ENCODE results near the gene MATN4. TPM values are rescaled to one million over a fixed set of nuclear protein-coding genes. Genes with fewer than 3 reads are reported as not detected.

The MATN4 gene
- total and polyA plus RNA-seq, 12 donors: 0.06 to 0.37 (median 0.16) TPM; not detected in 8

DNA sequence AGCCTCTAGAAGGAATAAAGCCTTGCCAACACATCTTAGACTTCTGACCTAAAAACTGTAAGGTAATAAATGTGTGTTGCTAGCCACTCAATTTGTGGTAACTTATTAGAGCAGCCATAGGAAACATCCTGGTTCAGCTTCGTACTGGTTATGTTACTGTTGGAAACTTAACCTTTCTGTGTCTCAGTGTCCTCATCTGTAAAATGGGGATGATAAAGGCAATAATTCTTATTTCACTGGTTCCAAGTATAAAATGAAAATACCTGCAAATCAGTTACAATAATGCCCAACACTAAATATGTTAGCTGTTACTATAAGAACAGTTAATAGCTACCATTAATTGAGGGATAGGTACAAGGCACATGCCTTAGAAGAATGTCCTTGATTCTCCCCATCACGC is 15.8 kb downstream of the MATN4 start:
- peaks cover 0 to 9% of the 10 kb centered on the region in 2 donors for H3K4me1 ChIP-seq (replicated peaks in 1 of 2)
- no peaks in the 10 kb centered on the region for H3K9me3 ChIP-seq (replicated peaks in 1 of 3)
- no peak overlapping the region for H3K4me3 ChIP-seq
- H3K36me3 ChIP-seq (replicated peaks in 1 of 2): no peaks in the 10 kb centered on the region
- intact Hi-C loops (cut with DNase I): no loop called here
- H3K27me3 ChIP-seq: peaks cover 11% of the 10 kb centered on the region
- WGBS, 4 donors: 72 to 87% (median 77%) methylated on average over 2 of the region's 2 CpGs
- no peak overlapping the region for H3K27ac ChIP-seq
- TF ChIP-seq, protein P1, sequence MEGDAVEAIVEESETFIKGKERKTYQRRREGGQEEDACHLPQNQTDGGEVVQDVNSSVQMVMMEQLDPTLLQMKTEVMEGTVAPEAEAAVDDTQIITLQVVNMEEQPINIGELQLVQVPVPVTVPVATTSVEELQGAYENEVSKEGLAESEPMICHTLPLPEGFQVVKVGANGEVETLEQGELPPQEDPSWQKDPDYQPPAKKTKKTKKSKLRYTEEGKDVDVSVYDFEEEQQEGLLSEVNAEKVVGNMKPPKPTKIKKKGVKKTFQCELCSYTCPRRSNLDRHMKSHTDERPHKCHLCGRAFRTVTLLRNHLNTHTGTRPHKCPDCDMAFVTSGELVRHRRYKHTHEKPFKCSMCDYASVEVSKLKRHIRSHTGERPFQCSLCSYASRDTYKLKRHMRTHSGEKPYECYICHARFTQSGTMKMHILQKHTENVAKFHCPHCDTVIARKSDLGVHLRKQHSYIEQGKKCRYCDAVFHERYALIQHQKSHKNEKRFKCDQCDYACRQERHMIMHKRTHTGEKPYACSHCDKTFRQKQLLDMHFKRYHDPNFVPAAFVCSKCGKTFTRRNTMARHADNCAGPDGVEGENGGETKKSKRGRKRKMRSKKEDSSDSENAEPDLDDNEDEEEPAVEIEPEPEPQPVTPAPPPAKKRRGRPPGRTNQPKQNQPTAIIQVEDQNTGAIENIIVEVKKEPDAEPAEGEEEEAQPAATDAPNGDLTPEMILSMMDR (IDR thresholded peaks at IDR 0.05): no peak
- no peak for TF ChIP-seq POLR2A (IDR thresholded peaks at IDR 0.05)
- DNase-seq: no peak

DNA sequence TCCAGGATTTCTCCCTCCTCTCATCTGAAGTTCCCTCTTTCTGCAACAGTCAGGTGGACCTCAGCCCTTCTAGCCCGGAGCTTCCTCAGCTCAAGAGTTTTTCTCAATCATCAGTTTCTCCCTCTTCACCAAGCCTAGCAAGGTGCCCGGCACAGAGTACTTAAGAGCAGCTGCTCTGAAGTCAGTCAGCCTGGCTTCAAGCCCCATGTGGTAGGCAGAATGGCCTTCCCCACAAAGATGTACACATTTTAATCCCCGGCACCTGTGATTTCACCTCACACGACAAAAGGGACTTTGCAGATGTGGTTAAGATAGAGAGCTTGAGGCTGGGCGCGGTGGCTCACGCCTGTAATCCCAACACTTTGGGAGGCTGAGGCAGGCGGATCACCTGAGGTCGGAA is 16.6 kb downstream of the MATN4 start:
- Histone ChIP-seq H3K27ac (no peak overlapping the region), H3K4me3 (no peak overlapping the region), H3K4me1 (replicated peaks in 1 of 2) (peaks cover 0 to 9% of the 10 kb centered on the region in 2 donors), H3K9me3 (replicated peaks in 1 of 3) (no peaks in the 10 kb centered on the region), H3K27me3 (peaks cover 11% of the 10 kb centered on the region), H3K36me3 (replicated peaks in 1 of 2) (no peaks in the 10 kb centered on the region)
- TF ChIP-seq, protein P1 (IDR thresholded peaks at IDR 0.05): no peak
- no peak for TF ChIP-seq POLR2A (IDR thresholded peaks at IDR 0.05)
- intact Hi-C loops (cut with DNase I): no loop called here
- no peak for DNase-seq
- 68 to 85% (median 81%) methylated on average over 9 of the region's 9 CpGs for WGBS, 4 donors

DNA sequence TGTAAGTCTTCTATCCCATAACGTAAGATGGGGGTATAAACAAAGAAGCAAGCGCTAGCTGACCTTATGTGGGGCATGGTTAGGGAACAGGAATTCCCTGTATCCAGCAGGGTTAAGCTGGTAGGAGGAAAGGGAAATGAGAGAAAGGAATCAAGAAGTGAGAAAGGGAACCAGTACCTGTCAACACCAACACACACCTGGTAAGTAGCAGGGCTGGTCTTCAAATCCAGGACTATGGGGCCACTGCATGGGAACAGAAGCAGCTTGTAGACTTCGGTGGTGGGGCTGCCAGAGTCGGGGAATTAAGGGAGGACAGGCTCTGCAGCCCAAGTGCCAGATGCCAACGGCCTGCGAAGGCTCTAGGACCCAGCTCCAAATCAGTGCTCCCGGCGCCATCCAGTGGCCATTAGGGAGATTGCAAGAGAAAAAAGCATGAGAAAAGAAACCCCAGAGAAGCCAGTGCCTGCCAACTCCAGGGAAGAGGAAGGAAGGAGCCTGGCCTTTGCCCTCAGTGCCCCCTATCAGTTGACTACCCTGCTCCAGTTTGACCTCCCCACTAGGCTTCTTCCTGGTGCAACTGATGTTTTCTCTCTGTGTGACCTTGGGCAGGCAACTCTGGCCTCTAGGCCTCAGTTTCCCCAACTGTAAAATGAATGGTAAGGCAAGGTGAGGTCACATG is 17.3 kb downstream of the MATN4 start:
- WGBS, 4 donors: 22 to 24% (median 23%) methylated on average over 7 to 8 of the region's 8 CpGs
- Histone ChIP-seq H3K27me3 (peaks cover 11% of the 10 kb centered on the region), H3K27ac (no peak overlapping the region), H3K36me3 (replicated peaks in 1 of 2) (no peaks in the 10 kb centered on the region), H3K4me1 (replicated peaks in 1 of 2) (peaks cover 0 to 9% of the 10 kb centered on the region in 2 donors), H3K4me3 (no peak overlapping the region), H3K9me3 (replicated peaks in 1 of 3) (no peaks in the 10 kb centered on the region)
- DNase-seq: peak; percentile 77 to 95 (median 86)
- intact Hi-C loops (cut with DNase I): no loop called here
- no peak for TF ChIP-seq POLR2A (IDR thresholded peaks at IDR 0.05)
- TF ChIP-seq, protein P1 (IDR thresholded peaks at IDR 0.05): peak; percentile 79 to 87 (median 84)

DNA sequence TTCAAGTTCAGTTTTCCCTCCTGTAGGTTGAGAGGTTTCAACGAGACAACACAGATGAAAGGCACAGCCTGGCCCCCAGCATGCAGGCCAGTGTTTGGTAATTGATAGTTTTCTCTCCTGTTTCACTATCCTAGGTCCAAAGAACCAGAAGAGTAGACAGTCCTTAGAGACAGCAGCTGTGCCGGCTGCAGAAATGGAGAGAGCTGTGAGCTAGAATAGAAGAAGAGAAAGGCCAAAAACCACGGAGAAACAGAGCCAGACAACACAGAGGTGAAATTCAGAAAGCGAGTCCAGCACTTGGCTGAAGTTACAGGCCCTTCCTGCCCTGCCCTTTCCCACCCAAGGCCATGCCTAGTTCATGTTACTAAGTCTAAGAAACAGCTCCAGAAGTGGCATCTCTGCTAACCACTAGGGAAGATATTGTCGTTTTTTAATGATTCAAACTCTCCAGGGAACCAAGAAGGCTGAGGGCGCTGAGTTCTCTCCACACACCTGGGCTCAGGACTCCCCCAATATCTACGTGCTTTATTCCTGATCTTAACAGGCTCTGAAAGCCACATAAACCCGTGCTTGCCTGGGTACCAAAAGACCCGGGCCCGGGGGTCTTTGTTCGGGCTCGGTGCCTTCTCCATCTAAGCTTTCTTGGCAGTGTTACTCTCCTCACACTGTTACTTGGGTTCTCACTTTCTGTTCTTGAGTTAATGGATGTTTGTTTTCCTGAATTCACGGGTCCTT is 18.0 kb downstream of the MATN4 start:
- Histone ChIP-seq H3K27ac (no peak overlapping the region), H3K4me1 (replicated peaks in 1 of 2) (peaks cover 0 to 9% of the 10 kb centered on the region in 2 donors), H3K27me3 (peaks cover 11% of the 10 kb centered on the region), H3K36me3 (replicated peaks in 1 of 2) (no peaks in the 10 kb centered on the region), H3K4me3 (no peak overlapping the region), H3K9me3 (replicated peaks in 1 of 3) (no peaks in the 10 kb centered on the region)
- 72 to 76% (median 74%) methylated on average over 12 to 13 of the region's 13 CpGs for WGBS, 4 donors
- intact Hi-C loops (cut with DNase I): loop anchor here (5.0 to 10.0 kb wide), 3 partner anchors 185 to 273 kb away; partner anchors contain the start of gene KCNS1 (in 1 of the 2)
- no peak for TF ChIP-seq POLR2A (IDR thresholded peaks at IDR 0.05)
- TF ChIP-seq, protein P1 (IDR thresholded peaks at IDR 0.05): no peak
- peak in 1 of 7 donors; percentile 17 for DNase-seq

Data from adrenal gland (tissue), 12 donors.